ENCODE results near the gene CTDSPL. TPM values are rescaled to one million over a fixed set of nuclear protein-coding genes. Genes with fewer than 3 reads are reported as not detected.

The CTDSPL gene
- total and polyA plus RNA-seq, 2 of the 13 experiments (the other 11 are each of a cell fraction or from before 2014, with no cell fraction given), result 26.1 to 142 TPM

DNA sequence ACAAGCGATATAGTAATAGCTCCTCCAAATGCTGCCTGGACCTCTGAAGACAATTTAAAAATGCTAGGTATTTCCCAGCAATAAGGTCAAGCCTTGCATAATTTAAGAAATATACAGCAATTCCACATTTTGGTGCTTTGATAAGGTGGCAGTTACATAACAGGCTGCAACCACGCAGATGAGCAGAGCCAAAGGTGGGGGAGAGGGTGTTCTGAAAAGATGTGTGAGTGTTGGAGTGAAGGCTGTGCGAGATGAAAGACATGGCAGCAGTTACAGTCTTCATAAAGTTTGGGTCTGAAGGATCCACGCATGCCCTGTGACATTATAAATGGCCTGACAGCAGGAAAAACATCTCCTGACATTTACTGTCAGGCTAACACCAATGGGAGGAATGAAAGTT lies 26.1 kb downstream of the CTDSPL start:
- in situ Hi-C loops (cut with HindIII; ENCODE audit: extremely low pct_ligation_motif_present, low pct_unique_long_range_greater_than_20kb), result no loop called here

DNA sequence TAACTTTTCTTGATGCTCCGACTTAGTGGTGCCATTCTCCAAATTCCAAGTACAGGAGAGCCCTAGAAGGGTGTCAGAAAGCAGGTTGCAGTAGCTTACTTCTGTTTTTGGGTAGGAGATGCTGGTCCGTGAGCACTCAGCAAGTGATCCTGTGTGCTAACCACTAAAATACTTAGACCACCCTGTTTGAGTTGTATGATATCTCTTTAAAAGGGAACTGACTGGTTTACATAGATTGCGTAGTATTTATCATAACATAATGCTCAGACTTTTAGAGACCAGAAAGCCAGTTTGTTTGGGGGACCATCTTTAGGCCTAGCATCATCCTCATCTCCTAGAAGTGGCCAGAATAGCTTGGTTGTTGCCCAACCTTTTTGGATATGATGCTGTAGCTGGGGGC lies 26.7 kb downstream of the CTDSPL start:
- H3K27ac ChIP-seq (ENCODE audit: extremely low read length, insufficient read depth, low read length), result no peak overlapping the region
- FAIRE-seq (no peak), DNase-seq (ENCODE audit: low spot score) (no peak), ATAC-seq (no peak)
- H3K4me1 ChIP-seq (ENCODE audit: insufficient read depth, low read length), result peaks cover 72% of the 10 kb centered on the region
- no TSS peak for BruUV-seq (replicated peaks)
- H3K9ac ChIP-seq (ENCODE audit: insufficient read depth, low read depth, low read length), result no peak overlapping the region
- H3K4me2 ChIP-seq (ENCODE audit: low read depth, low read length), result no peak overlapping the region
- intact Hi-C loops (cut with micrococcal nuclease; ENCODE audit: unreplicated experiment) (no loop called here), in situ Hi-C loops (cut with HindIII; ENCODE audit: extremely low pct_ligation_motif_present, low pct_unique_long_range_greater_than_20kb) (no loop called here)
- H2AFZ ChIP-seq (ENCODE audit: low read length), result no peak overlapping the region
- no peak overlapping the region for H3K4me3 ChIP-seq (replicated peaks in 1 of 3; ENCODE audit: insufficient read depth in 1 of 3, low read depth in 2 of 3, low read length in 3 of 3)
- H3K36me3 ChIP-seq (replicated peaks in 1 of 2; ENCODE audit: control insufficient read depth in 1 of 2, insufficient read depth in 2 of 2, low read length in 2 of 2), result peaks cover 0 to 10% of the 10 kb centered on the region in 2 experiments; a peak in 1 of 5 replicates
- peaks cover 36% of the 10 kb centered on the region; the same call in 1 of the 2 replicates for H4K20me1 ChIP-seq (ENCODE audit: insufficient read depth, low read length)
- ChIA-PET CTCF (ENCODE audit: low intra/inter-chr PET ratio, low total read pairs) (no interaction called here), POLR2A (interaction anchor here (1.3 kb wide), 1 partner anchor 17 kb away, joined by 4 read pairs; no protein-coding TSS in a partner anchor)
- H3K9me3 ChIP-seq (ENCODE audit: low read length), result no peaks in the 10 kb centered on the region
- peaks cover 96% of the 10 kb centered on the region for H3K79me2 ChIP-seq (ENCODE audit: insufficient read depth, low read length)
- WGBS (ENCODE audit: low lambda C conversion rate), result 100% methylated on average over 3 of the region's 3 CpGs
- no peaks in the 10 kb centered on the region for H3K27me3 ChIP-seq (ENCODE audit: control insufficient read depth in 1 of 2, insufficient read depth in 2 of 2, low read length in 2 of 2)
- TF ChIP-seq PCBP1 (IDR thresholded peaks at IDR 0.05; ENCODE audit: borderline replicate concordance, low read depth, low read length), result no peak
- no peak for TF ChIP-seq ZNF484 (CRISPR knock-in tag; IDR thresholded peaks at IDR 0.05; ENCODE audit: borderline replicate concordance, low read depth)
- TF ChIP-seq ELF1 (CRISPR knock-in tag; IDR thresholded peaks at IDR 0.05), result no peak
- TF ChIP-seq REPIN1 (CRISPR knock-in tag; IDR thresholded peaks at IDR 0.05; ENCODE audit: borderline replicate concordance, low read depth), result no peak
- no peak for TF ChIP-seq ZNF143 (CRISPR knock-in tag; IDR thresholded peaks at IDR 0.05)
- TF ChIP-seq, protein P1, sequence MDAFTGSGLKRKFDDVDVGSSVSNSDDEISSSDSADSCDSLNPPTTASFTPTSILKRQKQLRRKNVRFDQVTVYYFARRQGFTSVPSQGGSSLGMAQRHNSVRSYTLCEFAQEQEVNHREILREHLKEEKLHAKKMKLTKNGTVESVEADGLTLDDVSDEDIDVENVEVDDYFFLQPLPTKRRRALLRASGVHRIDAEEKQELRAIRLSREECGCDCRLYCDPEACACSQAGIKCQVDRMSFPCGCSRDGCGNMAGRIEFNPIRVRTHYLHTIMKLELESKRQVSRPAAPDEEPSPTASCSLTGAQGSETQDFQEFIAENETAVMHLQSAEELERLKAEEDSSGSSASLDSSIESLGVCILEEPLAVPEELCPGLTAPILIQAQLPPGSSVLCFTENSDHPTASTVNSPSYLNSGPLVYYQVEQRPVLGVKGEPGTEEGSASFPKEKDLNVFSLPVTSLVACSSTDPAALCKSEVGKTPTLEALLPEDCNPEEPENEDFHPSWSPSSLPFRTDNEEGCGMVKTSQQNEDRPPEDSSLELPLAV (CRISPR knock-in tag; conservative IDR thresholded peaks at IDR 0.05; ENCODE audit: low read depth), result no peak
- TF ChIP-seq, protein P2, sequence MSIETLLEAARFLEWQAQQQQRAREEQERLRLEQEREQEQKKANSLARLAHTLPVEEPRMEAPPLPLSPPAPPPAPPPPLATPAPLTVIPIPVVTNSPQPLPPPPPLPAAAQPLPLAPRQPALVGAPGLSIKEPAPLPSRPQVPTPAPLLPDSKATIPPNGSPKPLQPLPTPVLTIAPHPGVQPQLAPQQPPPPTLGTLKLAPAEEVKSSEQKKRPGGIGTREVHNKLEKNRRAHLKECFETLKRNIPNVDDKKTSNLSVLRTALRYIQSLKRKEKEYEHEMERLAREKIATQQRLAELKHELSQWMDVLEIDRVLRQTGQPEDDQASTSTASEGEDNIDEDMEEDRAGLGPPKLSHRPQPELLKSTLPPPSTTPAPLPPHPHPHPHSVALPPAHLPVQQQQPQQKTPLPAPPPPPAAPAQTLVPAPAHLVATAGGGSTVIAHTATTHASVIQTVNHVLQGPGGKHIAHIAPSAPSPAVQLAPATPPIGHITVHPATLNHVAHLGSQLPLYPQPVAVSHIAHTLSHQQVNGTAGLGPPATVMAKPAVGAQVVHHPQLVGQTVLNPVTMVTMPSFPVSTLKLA (IDR thresholded peaks at IDR 0.05), result no peak
- TF ChIP-seq ZNF543 (CRISPR knock-in tag; IDR thresholded peaks at IDR 0.05), result no peak
- TF ChIP-seq ZNF746 (CRISPR knock-in tag; IDR thresholded peaks at IDR 0.05), result no peak
- TF ChIP-seq AHR (CRISPR knock-in tag; IDR thresholded peaks at IDR 0.05), result no peak
- no peak for TF ChIP-seq KDM5A (IDR thresholded peaks at IDR 0.05; ENCODE audit: borderline replicate concordance, low read length)
- no peak for TF ChIP-seq ZNF446 (CRISPR knock-in tag; IDR thresholded peaks at IDR 0.05)
- no peak for TF ChIP-seq MAFG (CRISPR knock-in tag; IDR thresholded peaks at IDR 0.05)
- no peak for TF ChIP-seq JDP2 (CRISPR knock-in tag; IDR thresholded peaks at IDR 0.05; ENCODE audit: borderline replicate concordance)
- TF ChIP-seq ZNF33A (CRISPR knock-in tag; IDR thresholded peaks at IDR 0.05; ENCODE audit: borderline replicate concordance), result no peak
- TF ChIP-seq TBX2 (CRISPR knock-in tag; IDR thresholded peaks at IDR 0.05; ENCODE audit: borderline replicate concordance), result no peak
- no peak for TF ChIP-seq XRCC5 (optimal IDR thresholded peaks at IDR 0.05; ENCODE audit: low read length)

More for the DNA sequence above, 26.1 kb downstream of the CTDSPL start:
- Histone ChIP-seq H3K79me2 (ENCODE audit: insufficient read depth, low read length) (peaks cover 96% of the 10 kb centered on the region), H3K36me3 (replicated peaks in 1 of 2; ENCODE audit: control insufficient read depth in 1 of 2, insufficient read depth in 2 of 2, low read length in 2 of 2) (peaks cover 0 to 10% of the 10 kb centered on the region in 2 experiments; a peak in 1 of 5 replicates), H3K4me3 (replicated peaks in 1 of 3; ENCODE audit: insufficient read depth in 1 of 3, low read depth in 2 of 3, low read length in 3 of 3) (no peak overlapping the region), H2AFZ (ENCODE audit: low read length) (no peak overlapping the region), H3K4me1 (ENCODE audit: insufficient read depth, low read length) (peaks cover 72% of the 10 kb centered on the region), H3K27me3 (ENCODE audit: control insufficient read depth in 1 of 2, insufficient read depth in 2 of 2, low read length in 2 of 2) (no peaks in the 10 kb centered on the region), H3K9ac (ENCODE audit: insufficient read depth, low read depth, low read length) (no peak overlapping the region), H3K4me2 (ENCODE audit: low read depth, low read length) (no peak overlapping the region), H3K9me3 (ENCODE audit: low read length) (no peaks in the 10 kb centered on the region), H4K20me1 (ENCODE audit: insufficient read depth, low read length) (peaks cover 37% of the 10 kb centered on the region; the same call in 1 of the 2 replicates), H3K27ac (ENCODE audit: extremely low read length, insufficient read depth, low read length) (no peak overlapping the region)
- no peak for DNase-seq (ENCODE audit: low spot score)
- FAIRE-seq, result no peak
- TF ChIP-seq SP2 (CRISPR knock-in tag; IDR thresholded peaks at IDR 0.05) (no peak), MED1 (CRISPR knock-in tag; IDR thresholded peaks at IDR 0.05) (no peak)
- BruUV-seq (replicated peaks), result no TSS peak
- WGBS (ENCODE audit: low lambda C conversion rate), result 97% methylated on average over 4 of the region's 4 CpGs
- ChIA-PET CTCF (ENCODE audit: low intra/inter-chr PET ratio, low total read pairs) (no interaction called here), POLR2A (interaction anchor here (1.0 to 2.0 kb wide), 2 partner anchors 18 to 24 kb away, joined by 3 to 4 read pairs; no protein-coding TSS in a partner anchor)
- intact Hi-C loops (cut with micrococcal nuclease; ENCODE audit: unreplicated experiment), result no loop called here
- no peak for ATAC-seq

Measured in HepG2 (cell line).